LHCN-M2 (cell line): ENCODE measurements around the gene SLC39A7. TPM values are rescaled to one million over a fixed set of nuclear protein-coding genes. Genes with fewer than 3 reads are reported as not detected.

Experiments
- DNase-seq: peaks from one replicate; pipeline ENCODE4 v3.0.0-alpha.2; 2012; ENCODE audit warnings: low read depth
- total RNA-seq: library from RNA; depleted of rRNA; stranded (reverse); fragments of >200 nt; gene quantifications from 2 replicates; pipeline ENCODE4 v1.2.3, GENCODE V29; 2014

SLC39A7 gene
- total RNA-seq, 1 experiment from 2014 or later: 104 TPM

DNA sequence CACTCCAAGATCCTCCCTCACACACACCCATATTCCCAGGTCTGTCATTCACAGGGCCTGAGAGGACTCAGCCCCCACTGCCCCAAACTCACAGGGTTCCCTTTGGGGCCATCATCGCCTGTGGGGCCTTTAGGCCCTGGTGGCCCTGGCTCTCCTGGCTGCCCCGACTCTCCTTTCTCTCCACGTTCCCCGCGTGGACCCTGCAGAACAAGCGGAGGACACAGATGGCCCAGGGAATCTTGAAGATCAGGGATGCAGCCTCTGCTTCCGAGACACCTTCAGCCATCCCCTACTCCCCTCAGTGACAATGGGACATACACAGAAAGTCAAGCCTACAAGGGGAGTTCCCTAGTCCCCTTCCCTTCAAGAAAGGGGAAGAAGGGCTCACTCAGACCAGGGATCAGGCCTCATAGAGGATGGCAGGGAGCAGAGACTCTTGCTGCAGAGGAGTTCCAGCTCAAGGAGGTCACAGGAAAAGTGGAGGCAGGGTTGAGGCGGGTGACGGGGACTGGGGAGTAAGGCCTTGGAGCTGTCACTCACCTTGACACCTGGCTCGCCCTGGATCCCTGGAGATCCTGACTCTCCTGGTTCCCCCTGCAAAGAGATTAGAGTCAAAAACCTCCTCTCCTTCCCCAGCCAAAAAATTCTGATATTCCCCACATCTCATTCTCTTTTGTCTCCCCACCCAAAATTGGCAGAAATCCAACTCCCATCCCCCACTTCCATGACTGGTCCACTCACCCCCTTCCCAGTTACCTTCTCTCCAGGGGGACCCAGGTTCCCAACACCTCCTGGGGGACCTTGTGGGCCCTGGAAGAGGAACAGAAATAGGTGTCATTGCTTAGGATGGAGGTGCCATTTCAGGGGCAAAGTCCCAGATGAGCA lies 31.1 kb upstream of the SLC39A7 start:
- DNase-seq: no peak

DNA sequence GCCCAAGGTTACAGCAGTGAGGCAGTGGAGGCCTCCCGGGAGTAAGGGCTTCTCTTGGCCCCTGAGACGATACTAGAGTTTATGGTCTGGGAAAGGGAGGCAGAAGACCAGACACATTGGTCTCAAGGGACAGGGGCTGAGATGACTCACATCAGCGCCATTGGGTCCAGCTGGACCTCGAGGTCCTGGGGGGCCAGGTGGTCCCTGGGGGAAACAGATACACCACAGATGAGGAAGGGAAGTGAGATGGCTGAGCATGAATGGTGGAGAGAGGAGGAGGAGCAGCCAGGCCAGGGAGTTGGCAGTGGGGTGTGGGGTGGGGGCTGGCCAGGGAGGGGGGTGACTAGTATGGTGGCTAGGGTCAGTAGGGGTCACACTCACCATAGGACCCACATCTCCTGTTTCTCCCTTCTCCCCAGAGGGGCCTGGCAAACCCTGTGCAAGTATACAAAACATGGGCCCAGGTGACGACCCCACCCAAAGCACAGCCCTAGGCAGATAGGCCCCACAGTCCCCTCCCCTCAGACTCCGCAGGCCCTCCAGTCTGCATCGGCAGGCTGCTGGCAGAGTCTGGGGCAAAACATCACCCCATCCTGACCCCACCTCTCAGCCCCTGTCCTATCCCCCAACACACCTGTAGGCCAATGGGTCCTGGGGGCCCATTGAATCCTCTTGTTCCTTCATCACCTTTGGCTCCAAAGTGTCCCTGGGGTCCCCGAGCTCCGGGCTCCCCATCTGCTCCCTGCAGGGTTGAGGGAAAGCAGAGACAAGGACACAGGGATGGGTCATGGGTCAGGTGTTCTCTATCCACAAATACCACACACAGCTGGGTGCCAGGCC lies 30.3 kb upstream of the SLC39A7 start:
- DNase-seq: no peak

- no peak for DNase-seq
These were observed 29.4 kb upstream of the SLC39A7 start for GRCh38 chr6:33171016-33171879.

DNA sequence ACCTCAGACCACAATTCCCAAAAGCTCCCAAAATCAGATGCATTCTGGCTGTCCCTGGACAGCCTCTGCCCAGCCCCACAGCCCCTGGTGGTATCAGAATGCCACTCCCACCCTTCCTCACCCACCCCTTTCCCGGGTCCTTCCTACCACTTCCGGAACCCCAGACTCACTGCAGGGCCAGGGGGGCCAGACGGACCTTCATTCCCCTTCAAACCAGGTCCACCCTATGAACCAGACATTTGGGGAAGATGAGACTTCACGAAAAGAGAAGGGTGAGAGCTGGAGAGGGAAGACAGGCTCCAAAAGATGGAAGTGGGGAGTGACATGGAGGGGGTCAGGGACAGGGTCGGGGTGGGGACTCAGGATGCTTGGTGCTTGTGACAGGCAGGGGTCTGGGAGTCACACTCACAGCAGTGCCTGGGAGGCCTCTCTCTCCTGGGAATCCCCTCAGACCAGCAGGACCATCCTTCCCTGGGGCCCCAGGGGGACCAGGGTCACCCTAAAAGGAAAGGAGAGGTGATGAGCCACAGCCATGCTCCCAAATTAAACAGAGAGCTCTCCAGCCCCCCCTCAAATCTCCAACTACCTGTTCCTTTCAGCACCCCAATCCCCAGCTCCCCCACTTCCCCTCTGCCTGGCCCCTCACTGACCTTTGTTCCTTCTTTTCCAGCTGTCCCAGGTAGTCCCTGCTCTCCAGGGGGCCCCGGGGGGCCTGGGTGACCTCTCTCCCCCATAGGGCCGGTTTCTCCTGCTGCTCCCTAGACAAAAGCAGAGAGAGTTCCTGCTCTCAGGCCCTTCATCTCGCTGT lies 28.6 kb upstream of the SLC39A7 start:
- DNase-seq: no peak

DNA sequence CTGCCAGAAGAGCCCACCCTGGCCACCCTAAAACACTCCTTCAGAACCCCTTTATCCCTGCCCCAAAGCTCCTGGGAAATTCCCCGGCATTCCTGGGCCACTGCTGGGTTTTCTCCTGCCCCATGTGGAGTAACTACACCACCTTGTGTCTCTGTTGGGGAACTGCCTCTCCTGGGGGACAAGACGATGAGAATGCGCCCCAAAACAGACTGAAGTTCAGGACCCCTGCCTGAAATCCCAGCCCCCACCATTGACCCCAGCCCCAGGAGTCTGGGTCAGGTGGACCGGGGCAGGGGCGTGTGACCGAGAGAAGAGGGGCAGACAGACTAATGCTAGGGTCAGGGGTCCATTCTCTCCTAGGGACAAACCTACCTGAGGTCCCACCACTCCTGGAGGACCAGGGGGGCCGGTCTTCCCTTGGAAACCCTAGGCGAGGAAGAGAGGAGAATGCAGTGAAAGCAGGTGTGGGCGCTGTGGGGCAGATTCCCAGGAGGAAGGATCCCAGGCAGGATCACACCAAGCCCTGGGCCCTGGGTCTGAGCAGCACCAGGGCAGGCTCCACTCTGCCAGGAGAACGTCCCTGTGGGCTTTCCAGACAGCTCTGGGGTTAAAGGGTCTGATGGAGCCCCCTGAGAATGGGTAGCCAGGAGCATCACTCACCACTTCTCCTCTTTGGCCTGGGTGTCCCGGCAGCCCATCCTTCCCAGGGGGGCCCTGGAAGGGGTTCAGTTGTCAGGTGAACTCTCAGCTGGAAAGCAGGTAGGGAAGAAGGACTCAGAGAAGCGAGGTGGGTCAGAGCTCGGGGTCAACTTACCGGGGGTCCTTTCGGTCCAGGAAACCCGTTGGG lies 27.8 kb upstream of the SLC39A7 start:
- DNase-seq: peak; percentile 39

GRCh38 chr6:33173535-33174180 lies 27.0 kb upstream of the SLC39A7 start:
- no peak for DNase-seq

GRCh38 chr6:33174784-33175183 lies 25.9 kb upstream of the SLC39A7 start:
- no peak for DNase-seq

DNA sequence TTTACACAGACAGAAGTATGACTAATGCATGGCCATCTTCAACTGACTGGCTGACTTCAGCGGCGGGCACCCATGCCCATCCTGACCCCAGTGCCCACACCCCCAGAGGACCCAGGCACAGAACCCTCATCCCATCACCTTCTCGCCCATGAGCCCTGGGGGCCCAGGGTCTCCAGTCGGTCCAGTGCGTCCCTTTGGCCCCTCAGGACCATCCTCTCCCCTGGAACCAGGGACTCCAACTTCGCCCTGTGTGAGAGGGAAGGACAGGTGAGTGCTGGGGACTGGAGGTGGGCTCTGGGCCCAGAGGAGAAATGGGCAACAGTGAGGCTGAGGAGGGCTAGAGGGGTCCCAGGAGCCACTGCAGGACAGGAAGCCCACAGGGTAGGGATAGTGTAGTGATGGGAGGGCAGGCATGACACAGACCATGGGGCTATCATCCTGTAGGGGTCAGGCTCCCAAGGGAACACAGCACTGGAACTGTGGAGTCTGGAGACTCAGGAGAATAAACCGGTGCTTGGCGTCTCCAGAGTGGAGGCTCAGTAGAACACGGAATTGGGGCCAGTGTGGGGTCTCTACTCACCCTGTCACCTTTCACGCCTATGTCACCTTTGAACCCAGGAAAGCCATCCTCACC lies 25.1 kb upstream of the SLC39A7 start:
- no peak for DNase-seq

DNA sequence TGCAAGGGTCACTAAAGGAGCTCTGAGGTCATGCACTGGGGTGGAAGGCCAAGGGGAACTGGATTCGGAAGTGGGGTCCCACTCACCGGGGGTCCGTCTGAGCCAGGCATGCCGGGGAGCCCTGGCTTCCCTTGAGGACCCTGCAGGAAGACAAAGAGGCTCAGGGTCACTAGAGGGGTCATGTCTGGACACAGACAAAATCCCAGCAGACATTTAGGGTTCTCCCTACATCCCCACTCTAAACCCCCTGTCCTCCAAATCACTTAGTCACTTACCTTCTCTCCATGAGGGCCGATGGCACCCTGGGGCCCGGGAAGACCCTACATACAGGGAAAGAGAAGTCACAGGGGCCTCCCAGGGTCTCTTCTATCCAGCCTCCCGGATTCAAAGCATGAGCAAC lies 23.8 kb upstream of the SLC39A7 start:
- DNase-seq: no peak

GRCh38 chr6:33177552-33178446 lies 22.9 kb upstream of the SLC39A7 start:
- no peak for DNase-seq

- no peak for DNase-seq
These were observed 21.8 kb upstream of the SLC39A7 start for GRCh38 chr6:33178755-33179475.

GRCh38 chr6:33181141-33181540 lies 19.5 kb upstream of the SLC39A7 start:
- no peak for DNase-seq

GRCh38 chr6:33183071-33183683 lies 17.5 kb upstream of the SLC39A7 start:
- DNase-seq: no peak

GRCh38 chr6:33185190-33185589 lies 15.5 kb upstream of the SLC39A7 start:
- DNase-seq: no peak

GRCh38 chr6:33185654-33186187 lies 14.9 kb upstream of the SLC39A7 start:
- DNase-seq: no peak

- DNase-seq: no peak
These were observed 12.9 kb upstream of the SLC39A7 start for GRCh38 chr6:33187809-33188208.
